GM23338 (cell line): ENCODE data around the gene MGAT5. TPM values are rescaled to one million over a fixed set of nuclear protein-coding genes. Genes with fewer than 3 reads are reported as not detected.

ENCODE experiments used
- ATAC-seq: fragments of 200-7000 bp; cut with Tn5 transposase; 3 replicates; pipeline ENCODE4 v1.9.1; 2020
- DNase-seq: peaks from one replicate; pipeline ENCODE4 v3.0.0-alpha.2; 2015; ENCODE audit warnings: low spot score
- H2AFZ ChIP-seq: fragments of 200-600 bp; sonication (generic); 2 replicates; pipeline ENCODE4 v1.8.0; 2016; ENCODE audit warnings: antibody characterized with exemption, mild to moderate bottlenecking, moderate library complexity
- H3F3A ChIP-seq: fragments of 200-600 bp; sonication (generic); replicated peaks from 2 replicates; pipeline ENCODE4 v1.8.0; 2017; ENCODE audit warnings: antibody characterized with exemption, mixed run types, low read depth
- H3K27ac ChIP-seq: fragments of 200-600 bp; sonication (generic); 2 replicates; pipeline ENCODE4 v1.6.1; 2016; ENCODE audit warnings: low read depth
- H3K27me3 ChIP-seq: fragments of 200-600 bp; sonication (generic); 2 replicates; pipeline ENCODE4 v1.8.0; 2016; ENCODE audit warnings: mild to moderate bottlenecking, mixed run types, moderate library complexity; ENCODE audit not compliant: insufficient read depth
- H3K36me3 ChIP-seq: fragments of 200-600 bp; sonication (generic); 2 replicates; pipeline ENCODE4 v1.8.0; 2016; ENCODE audit warnings: mild to moderate bottlenecking; ENCODE audit not compliant: insufficient read depth
- H3K4me1 ChIP-seq: fragments of 200-600 bp; sonication (generic); 2 replicates; pipeline ENCODE4 v1.8.0; 2016; ENCODE audit warnings: mild to moderate bottlenecking, moderate library complexity; ENCODE audit not compliant: insufficient read depth
- H3K4me2 ChIP-seq: fragments of 200-600 bp; sonication (generic); 2 replicates; pipeline ENCODE4 v1.7.1; 2017; ENCODE audit warnings: mixed run types
- H3K4me3 ChIP-seq: fragments of 200-600 bp; sonication (generic); 2 replicates; pipeline ENCODE4 v1.6.1; 2016; ENCODE audit warnings: mixed run types
- H3K79me2 ChIP-seq: fragments of 200-600 bp; sonication (generic); replicated peaks from 2 replicates; pipeline ENCODE4 v1.8.0; 2017; ENCODE audit warnings: mild to moderate bottlenecking; ENCODE audit not compliant: insufficient read depth
- H3K9me2 ChIP-seq: fragments of 200-600 bp; sonication (generic); 2 replicates; pipeline ENCODE4 v1.8.0; 2017; ENCODE audit not compliant: insufficient read depth
- H4K20me1 ChIP-seq: fragments of 200-600 bp; sonication (generic); replicated peaks from 2 replicates; pipeline ENCODE4 v1.8.0; 2017; ENCODE audit warnings: mild to moderate bottlenecking; ENCODE audit not compliant: insufficient read depth
- H3K27ac Mint-ChIP-seq: 2 replicates; pipeline ENCODE4 v1.8.0; 2020; ENCODE audit warnings: inconsistent platforms, mild to moderate bottlenecking, moderate library complexity, mixed read lengths
- H3K27me3 Mint-ChIP-seq: 3 replicates; pipeline ENCODE4 v1.8.0; 2022; ENCODE audit warnings: low read depth, mild to moderate bottlenecking, moderate library complexity, mixed read lengths, inconsistent platforms; ENCODE audit not compliant: insufficient read depth, poor library complexity
- H3K36me3 Mint-ChIP-seq: 3 replicates; pipeline ENCODE4 v1.8.0; 2021; ENCODE audit warnings: low read depth, mild to moderate bottlenecking, inconsistent platforms, moderate library complexity, mixed read lengths
- H3K4me1 Mint-ChIP-seq: 3 replicates; pipeline ENCODE4 v1.8.0; 2020; ENCODE audit warnings: mild to moderate bottlenecking, inconsistent platforms, mixed read lengths
- H3K4me3 Mint-ChIP-seq: 3 replicates; pipeline ENCODE4 v1.8.0; 2021; ENCODE audit warnings: moderate library complexity, mild to moderate bottlenecking, inconsistent platforms, mixed read lengths
- H3K9me3 Mint-ChIP-seq: 3 replicates; pipeline ENCODE4 v1.8.0; 2020; ENCODE audit warnings: moderate library complexity, mild to moderate bottlenecking, inconsistent platforms, mixed read lengths
- CREB1 ChIP-seq: fragments of 250-450 bp; sonication (Bioruptor Pico); IDR thresholded peaks from 2 replicates; pipeline ENCODE4 v1.5.0; 2020; ENCODE audit warnings: low read depth, mild to moderate bottlenecking, moderate library complexity
- EZH2 ChIP-seq: fragments of 200-600 bp; sonication (generic); IDR thresholded peaks from one replicate; pipeline ENCODE4 v1.8.0; 2017; ENCODE audit warnings: antibody characterized with exemption, mild to moderate bottlenecking, low read depth; ENCODE audit not compliant: unreplicated experiment
- EZH2phosphoT487 ChIP-seq: fragments of 200-600 bp; sonication (generic); IDR thresholded peaks from one replicate; pipeline ENCODE4 v1.8.1; 2018; ENCODE audit warnings: antibody characterized with exemption; ENCODE audit not compliant: unreplicated experiment
- JUNB ChIP-seq: IDR thresholded peaks from one replicate; pipeline ENCODE4 v1.6.1; 2016; ENCODE audit warnings: antibody characterized with exemption; ENCODE audit not compliant: unreplicated experiment
- POLR2AphosphoS5 ChIP-seq: IDR thresholded peaks from 2 replicates; pipeline ENCODE4 v1.6.1; 2016; ENCODE audit warnings: antibody characterized with exemption, low read depth
- REST ChIP-seq: IDR thresholded peaks from one replicate; pipeline ENCODE4 v1.6.1; 2018; ENCODE audit warnings: antibody characterized with exemption; ENCODE audit not compliant: unreplicated experiment
- ZNF462 ChIP-seq: fragments of 250-450 bp; sonication (Bioruptor Pico); IDR thresholded peaks from 2 replicates; pipeline ENCODE4 v1.5.0; 2020; ENCODE audit warnings: mild to moderate bottlenecking, moderate library complexity
- polyA plus RNA-seq: library from polyadenylated mRNA; unstranded; fragments of >200 nt; fragmentation: Nextera tagmentation; extraction: Ambion mirVana; gene quantifications from 2 replicates; pipeline ENCODE4 v1.2.1, GENCODE V29; 2016
- total RNA-seq: library from RNA; depleted of rRNA; stranded (reverse); fragments of >200 nt; shearing (Covaris generic); gene quantifications from 2 replicates; pipeline ENCODE4 v1.2.3, GENCODE V29; 2014
- TF ChIP-seq, protein P1 (sequence below), 2 experiments: fragments of 200-600 bp in 1 of 2; sonication (generic) in 1 of 2; conservative IDR thresholded peaks; 2 replicates each; pipeline versions ENCODE4 v1.5.1 to v1.6.1; 2016 to 2017; ENCODE audit warnings: antibody characterized with exemption in 2 of 2, low read depth in 2 of 2, mild to moderate bottlenecking in 2 of 2, moderate library complexity in 1 of 2

MGAT5 gene
- total and polyA plus RNA-seq, 2 experiments from 2014 or later = 4.6 to 27.6 TPM

DNA sequence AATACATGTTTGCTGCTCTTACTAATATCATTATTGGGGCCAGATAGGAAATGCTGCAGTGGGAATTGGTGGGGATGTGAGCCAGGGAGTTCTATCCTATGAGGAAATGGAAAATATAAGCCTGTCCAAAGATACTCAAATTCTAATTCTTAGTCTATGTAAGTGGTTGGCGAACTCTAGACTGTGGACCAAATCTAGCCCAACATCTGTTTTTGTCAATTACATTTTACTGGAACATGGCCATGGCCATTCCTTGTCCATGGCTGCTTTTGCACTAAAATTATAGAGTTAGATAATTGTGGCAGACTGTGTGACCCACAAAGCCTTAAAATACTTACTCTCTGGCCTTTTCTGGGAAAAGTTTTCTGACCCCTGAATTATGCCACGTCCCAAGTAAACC, 113.3 kb downstream of the MGAT5 start (continued):
- TF ChIP-seq ZNF462 (no peak), EZH2phosphoT487 (no peak), JUNB (no peak), CREB1 (CRISPR knock-in tag) (no peak)
- TF ChIP-seq, protein P1, sequence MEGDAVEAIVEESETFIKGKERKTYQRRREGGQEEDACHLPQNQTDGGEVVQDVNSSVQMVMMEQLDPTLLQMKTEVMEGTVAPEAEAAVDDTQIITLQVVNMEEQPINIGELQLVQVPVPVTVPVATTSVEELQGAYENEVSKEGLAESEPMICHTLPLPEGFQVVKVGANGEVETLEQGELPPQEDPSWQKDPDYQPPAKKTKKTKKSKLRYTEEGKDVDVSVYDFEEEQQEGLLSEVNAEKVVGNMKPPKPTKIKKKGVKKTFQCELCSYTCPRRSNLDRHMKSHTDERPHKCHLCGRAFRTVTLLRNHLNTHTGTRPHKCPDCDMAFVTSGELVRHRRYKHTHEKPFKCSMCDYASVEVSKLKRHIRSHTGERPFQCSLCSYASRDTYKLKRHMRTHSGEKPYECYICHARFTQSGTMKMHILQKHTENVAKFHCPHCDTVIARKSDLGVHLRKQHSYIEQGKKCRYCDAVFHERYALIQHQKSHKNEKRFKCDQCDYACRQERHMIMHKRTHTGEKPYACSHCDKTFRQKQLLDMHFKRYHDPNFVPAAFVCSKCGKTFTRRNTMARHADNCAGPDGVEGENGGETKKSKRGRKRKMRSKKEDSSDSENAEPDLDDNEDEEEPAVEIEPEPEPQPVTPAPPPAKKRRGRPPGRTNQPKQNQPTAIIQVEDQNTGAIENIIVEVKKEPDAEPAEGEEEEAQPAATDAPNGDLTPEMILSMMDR (conservative IDR thresholded peaks at IDR 0.05; ENCODE audit: low read depth in 2 of 2) = no peak

DNA sequence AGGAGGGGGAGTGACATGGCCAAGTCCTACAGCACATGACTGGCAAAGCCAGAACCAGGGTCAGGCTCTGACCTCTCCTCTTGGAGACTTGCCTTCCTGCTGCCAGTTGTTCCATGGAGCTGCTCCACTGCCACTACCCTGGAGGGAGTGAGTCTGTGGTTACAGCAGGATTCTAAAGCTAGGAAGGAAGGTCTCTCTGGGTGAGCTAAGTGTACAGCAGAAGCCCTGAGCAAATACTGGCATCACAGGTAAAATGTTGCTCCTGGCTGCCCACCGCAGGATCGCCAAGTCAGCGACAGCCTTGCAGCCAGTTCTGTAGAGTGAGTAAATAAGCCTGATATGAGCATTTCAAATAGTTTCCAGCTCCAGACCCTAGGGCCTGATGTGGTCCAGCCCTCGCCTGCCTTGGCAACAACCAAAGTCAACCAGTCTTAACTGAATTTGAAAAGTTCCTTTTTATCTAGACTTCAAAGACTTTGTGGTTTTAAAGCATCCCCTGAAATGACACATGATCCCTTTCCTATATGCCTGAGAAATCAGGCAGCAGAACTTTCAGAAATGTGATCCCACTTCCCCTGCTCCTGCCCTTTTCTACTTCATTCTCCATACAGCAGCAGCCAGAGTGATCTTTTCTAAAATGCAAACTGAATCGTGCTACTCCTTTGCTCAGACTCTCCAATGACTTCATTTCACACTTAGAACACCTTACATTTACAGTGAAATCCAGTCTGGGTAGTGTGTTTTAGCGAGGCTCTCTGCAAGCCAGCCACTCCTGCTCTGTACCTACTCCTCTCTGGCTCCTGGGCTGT, 114.3 kb downstream of the MGAT5 start:
- H3K4me3 ChIP-seq = no peak overlapping the region
- no peaks in the 10 kb centered on the region for H3K79me2 ChIP-seq
- no peak overlapping the region for H3K4me2 ChIP-seq
- H4K20me1 ChIP-seq = no peaks in the 10 kb centered on the region
- Mint-ChIP-seq H3K9me3 (no peaks in the 10 kb centered on the region), H3K4me1 (peaks cover 4% of the 10 kb centered on the region; the same call in 2 of the 3 replicates), H3K27ac (no peak overlapping the region), H3K27me3 (peaks cover 2% of the 10 kb centered on the region), H3K36me3 (no peaks in the 10 kb centered on the region), H3K4me3 (no peak overlapping the region)
- no peaks in the 10 kb centered on the region for H3F3A ChIP-seq
- no peak for ATAC-seq
- H3K27ac ChIP-seq = no peak overlapping the region
- no peaks in the 10 kb centered on the region; the same call in 1 of the 2 replicates for H3K4me1 ChIP-seq
- H3K9me2 ChIP-seq = no peaks in the 10 kb centered on the region
- no peaks in the 10 kb centered on the region for H3K27me3 ChIP-seq
- DNase-seq = no peak
- no peaks in the 10 kb centered on the region for H3K36me3 ChIP-seq
- H2AFZ ChIP-seq = no peak overlapping the region
- no peak for TF ChIP-seq POLR2AphosphoS5
- no peak for TF ChIP-seq EZH2
- TF ChIP-seq, protein P1 (conservative IDR thresholded peaks at IDR 0.05; ENCODE audit: low read depth in 2 of 2) = no peak
- no peak for TF ChIP-seq REST
